Measurements from ENCODE around the gene SPEM3.

Gene SPEM3

DNA sequence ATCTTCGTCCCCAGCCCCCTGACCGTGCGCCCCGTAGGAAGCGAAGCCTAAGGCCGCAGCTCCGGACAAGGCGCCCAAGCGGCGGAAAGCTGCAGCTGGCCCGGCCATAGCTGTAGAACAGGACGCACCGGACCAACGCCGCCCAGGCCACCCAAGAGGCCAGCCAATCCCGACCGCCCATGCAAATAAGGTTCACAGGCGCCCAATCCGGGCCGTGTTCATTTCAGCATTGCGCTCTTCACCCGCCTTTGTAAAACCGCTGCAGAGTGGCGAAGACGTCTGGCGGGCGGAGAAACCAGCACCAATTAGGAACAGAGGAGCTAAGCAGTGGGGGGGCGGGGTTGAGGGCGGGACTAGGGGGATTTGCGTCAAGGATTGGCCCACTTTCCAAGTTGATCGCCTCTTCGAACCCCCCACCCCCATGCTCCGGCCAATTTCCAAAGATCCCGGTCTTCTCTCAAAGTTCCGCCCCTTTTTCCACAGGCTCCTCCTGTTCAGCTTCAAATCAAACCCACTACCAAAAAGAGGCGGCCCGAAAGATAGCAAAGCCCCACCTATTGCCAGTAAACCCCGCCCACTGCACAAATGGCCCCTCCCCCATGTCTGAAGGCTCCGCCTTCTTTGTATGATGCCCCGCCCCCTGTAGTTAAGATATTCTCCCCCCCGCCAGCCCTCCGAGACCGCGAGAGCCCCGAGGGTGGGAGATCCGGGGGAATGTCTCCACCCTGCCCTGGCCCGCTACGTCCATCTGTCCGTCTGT lies 24.5 kb upstream of the SPEM3 start, which contains the start of gene TMEM256:
Gene TMEM256 (minus strand): TSS at position 121 of the 760 bp plus-strand sequence. CDS start 13 bp downstream, at position 108.
- DNase-seq = peak; percentile 93

DNA sequence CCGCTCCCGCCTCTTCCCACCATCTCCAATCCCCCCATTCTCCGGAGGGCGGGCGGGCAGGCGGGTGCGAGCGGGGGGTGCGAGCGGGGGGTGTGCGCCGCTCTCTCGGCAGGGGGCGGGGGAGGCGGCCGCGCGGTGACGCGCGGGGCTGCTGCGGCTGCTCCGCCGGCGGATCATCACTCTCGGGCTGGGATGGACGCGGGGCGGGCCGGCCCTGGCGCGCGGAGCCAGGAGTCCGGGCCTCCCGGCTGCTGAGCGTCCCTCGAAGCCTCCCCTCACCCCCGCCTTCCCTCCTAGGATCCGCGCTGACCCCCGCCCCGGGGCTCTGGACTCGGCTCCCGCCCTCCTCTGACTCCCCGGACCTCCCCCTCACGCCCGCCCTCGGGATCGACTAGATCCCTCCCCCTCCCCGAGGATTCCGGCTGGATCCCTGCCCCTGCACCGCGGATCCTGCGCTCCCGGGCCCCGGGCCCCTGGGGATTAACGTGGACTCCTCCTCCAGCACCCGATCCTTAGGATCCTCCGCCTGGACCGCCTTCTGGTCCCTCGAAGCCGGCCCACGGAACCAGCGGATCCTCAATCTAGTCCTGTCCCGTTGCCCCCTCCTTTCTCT lies 23.8 kb upstream of the SPEM3 start:
- no peak for DNase-seq

DNA sequence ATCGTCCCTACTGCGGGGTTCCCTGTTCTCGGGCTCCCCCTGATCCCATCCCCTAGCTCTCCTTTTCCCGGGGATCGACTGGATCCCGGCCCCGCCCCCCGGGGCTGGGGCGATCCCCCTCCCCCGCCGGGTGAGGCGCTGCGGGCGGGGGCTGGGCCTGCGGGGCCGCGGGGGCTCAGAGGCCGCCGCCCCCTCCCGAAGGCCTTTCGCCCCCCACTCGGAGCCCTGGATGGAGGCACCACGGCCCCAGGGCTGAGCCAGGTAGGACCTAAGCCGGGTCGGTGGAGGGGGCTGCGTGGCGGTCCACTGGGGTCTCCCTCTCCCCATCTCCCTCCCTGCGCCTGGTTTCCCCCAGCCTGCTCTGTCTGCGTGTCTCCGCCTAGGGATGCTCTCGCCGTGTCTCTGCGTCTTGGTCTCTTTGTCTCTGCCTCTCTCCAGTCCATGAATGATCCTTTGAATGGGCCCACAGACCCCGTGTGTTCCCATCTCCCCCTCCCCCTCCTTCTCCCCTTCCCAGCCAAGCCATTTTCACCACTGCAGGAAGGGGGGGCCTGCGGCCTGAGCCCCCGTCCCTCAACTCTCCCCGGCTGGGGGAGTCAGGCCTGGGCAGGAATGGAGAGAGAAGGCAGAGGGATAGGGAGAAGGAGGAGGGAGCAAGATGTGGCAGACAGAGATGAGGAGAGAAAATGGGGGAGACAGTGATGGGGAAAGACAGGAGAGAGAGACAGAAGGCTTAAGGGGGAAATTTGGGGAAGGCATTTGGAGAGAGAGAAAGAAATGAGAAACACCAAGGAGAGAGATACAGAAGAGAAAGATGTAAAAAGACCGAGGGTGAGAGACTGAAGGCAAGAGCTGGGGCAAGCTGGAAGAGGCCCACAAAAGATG lies 23.1 kb upstream of the SPEM3 start:
- DNase-seq = no peak

GRCh38 chr17:7406235-7406825 lies 22.3 kb upstream of the SPEM3 start:
- no peak for DNase-seq

DNA sequence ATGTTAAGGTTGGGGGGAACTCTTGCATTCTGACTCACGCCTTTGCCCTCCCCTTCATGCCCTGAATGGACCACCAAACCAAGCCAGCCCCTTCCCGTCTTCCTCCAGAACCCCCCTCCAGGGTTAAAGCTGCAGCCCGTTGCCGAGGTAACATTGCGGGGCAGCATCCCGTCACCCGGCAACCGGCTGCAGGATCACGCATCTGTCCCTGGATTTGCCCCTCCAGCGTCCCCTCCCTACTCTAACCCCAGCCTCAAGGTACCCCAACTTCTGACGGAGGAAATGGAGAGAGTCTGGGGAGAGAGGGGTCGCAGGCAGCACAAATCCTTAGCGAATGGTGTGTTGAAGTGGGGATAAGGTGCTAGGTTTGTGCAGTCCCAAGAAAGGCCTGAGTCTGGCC lies 21.6 kb upstream of the SPEM3 start:
- no peak for DNase-seq

DNA sequence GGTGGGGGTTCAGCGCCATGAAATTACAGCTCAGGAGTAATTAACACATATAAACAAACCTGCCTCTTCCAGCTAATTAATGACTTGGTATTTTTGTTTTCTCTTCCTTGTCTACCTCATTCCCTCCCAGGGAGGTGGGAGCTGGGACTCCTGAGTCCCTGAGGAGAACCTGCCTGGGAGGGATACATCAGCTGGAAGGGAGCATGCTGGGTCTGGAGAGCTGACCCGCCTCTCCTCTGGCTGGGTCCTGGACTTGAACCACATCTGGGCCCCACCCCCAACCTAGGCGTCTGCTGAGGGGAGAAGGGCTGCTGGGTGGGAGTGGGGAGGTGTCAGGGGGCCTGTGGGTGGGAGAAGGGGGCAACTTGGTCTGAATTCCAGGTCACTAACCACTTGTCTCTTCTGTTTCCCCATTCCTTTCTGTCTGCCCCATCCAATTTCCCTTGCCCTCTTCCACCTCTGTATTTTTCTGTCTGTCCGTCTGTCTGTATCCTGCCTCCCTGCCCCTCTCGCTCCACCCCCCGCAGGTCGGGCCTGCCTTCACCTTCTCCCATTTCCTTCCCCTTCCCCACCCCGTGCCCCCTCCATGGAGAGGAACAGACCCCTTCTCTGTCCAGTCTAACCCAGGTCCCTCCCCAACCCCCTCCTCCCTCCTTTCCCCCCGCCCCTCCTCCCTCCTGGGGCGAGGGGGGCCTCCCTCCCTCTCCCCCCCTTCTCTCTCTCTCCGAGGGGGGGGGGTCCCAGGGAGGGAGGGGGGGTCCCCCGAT lies 21.0 kb upstream of the SPEM3 start, which contains the start of gene NLGN2:
Gene NLGN2 (plus strand): TSS at position 361 of the 767 bp plus-strand sequence. CDS start 411 bp downstream, outside the sequence.
- no peak for DNase-seq

DNA sequence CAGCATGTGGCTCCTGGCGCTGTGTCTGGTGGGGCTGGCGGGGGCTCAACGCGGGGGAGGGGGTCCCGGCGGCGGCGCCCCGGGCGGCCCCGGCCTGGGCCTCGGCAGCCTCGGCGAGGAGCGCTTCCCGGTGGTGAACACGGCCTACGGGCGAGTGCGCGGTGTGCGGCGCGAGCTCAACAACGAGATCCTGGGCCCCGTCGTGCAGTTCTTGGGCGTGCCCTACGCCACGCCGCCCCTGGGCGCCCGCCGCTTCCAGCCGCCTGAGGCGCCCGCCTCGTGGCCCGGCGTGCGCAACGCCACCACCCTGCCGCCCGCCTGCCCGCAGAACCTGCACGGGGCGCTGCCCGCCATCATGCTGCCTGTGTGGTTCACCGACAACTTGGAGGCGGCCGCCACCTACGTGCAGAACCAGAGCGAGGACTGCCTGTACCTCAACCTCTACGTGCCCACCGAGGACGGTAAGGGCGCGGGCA lies 20.4 kb upstream of the SPEM3 start:
- no peak for DNase-seq

DNA sequence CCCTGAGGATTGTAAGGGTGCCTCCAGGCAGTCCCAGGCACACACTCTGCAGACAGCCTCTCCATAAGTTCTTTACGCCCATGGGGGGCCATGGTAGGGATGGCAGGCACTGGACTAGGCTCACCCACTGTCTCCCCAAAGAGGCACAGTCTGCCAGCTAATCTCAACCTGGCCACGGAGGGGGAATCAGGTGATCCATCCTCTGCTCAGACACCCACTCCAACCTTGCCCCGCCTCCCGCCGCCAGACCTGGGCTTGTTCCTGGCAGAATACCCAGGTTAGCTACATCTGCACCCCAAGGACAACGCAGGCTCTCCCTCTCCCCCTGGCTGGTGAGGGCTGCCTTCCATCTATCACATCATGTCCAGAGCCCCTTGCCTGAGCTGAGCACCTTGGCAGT lies 19.8 kb upstream of the SPEM3 start:
- no peak for DNase-seq

DNA sequence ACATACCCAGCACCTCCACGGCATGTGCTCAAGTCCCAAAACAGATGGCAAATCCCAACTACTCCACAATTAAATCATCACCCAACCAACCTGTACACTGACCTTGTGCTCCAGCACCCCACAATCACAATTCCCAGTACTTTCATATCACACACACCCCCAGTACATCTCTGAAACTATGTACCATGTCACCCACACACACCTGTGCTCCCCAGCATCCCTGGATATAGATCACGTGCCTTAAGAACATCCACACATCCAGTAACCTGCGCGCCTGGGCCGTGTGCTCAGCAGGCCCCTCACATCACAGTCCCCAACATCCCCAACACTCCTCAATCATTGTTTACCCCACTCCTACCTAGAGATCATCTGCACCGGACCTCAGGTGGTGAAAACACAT lies 18.9 kb upstream of the SPEM3 start:
- no peak for DNase-seq

- no peak for DNase-seq
These were observed 17.8 kb upstream of the SPEM3 start for GRCh38 chr17:7410634-7411426.

GRCh38 chr17:7411427-7411750 lies 17.3 kb upstream of the SPEM3 start:
- no peak for DNase-seq

GRCh38 chr17:7413346-7413985 lies 15.2 kb upstream of the SPEM3 start:
- no peak for DNase-seq

GRCh38 chr17:7414837-7415236 lies 13.8 kb upstream of the SPEM3 start:
- no peak for DNase-seq

DNA sequence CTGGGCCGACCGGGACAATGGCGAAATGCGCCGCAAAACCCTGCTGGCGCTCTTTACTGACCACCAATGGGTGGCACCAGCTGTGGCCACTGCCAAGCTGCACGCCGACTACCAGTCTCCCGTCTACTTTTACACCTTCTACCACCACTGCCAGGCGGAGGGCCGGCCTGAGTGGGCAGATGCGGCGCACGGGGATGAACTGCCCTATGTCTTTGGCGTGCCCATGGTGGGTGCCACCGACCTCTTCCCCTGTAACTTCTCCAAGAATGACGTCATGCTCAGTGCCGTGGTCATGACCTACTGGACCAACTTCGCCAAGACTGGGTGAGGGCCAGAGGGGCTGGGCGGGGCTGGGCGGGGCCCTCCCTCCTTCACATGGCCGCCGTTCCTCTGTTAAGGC lies 12.9 kb upstream of the SPEM3 start:
- no peak for DNase-seq

GRCh38 chr17:7416323-7416722 lies 12.3 kb upstream of the SPEM3 start:
- DNase-seq = no peak

GRCh38 chr17:7417056-7417655 lies 11.5 kb upstream of the SPEM3 start:
- DNase-seq = no peak

DNA sequence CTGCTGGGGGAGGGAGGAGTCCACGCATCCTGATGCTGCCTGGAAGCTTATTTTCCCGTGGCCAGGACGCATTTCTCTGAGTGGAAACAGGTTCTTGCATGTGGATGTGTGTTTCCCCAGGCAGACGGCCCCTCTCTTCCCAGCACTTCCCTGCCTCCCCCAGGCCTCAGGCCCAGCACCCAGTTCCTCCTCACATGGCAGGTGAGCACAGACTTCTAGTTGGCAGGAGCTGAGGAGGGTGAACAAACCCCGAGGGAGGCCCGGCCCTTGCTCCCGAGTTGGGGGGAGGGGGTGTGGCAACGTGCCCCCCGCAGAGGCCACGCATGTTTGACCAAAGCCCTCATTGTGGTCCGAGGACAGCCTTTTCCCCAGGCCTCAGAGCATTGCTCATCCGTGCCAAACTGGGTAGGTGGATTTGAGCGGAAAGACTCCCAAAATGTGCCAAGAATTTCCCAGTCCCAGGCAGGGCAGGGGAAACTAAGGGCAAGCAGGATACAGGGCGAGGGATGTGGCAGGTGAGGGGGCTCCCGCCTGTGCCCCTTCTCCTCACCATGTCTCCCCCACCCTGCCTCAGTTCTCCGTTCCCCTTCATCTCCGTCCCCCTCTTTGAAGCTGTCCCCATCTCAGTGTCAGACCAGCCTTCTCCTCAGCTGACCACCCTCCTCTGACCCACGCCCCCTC lies 10.0 kb upstream of the SPEM3 start:
- DNase-seq = no peak

GRCh38 chr17:7419819-7420610 lies 8.6 kb upstream of the SPEM3 start, which contains the start of gene SPEM1:
SPEM1 (plus strand) TSS chr17:7420324; CDS start chr17:7420385, 61 bp downstream.
- DNase-seq = no peak

DNA sequence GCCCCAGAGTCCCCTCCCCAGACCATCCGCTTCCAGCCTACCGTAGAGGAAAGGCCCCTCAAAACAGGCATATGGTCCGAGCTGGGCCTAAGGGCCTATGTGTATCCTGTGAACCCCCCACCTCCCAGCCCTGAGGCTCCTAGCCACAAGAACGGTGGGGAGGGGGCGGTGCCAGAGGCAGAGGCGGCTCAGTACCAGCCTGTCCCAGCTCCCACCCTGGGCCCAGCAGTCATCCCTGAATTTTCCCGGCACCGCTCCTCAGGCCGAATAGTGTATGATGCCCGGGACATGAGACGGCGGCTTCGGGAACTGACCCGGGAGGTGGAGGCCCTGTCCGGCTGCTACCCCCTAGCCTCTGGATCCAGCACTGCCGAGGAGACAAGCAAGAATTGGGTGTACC lies 7.5 kb upstream of the SPEM3 start:
- DNase-seq = no peak

Data from DMS 273 treated with DMSO at 0.1 percent for 48 hours (cell line).